ENCODE data around the gene DPP3. TPM values are rescaled to one million over a fixed set of nuclear protein-coding genes. Genes with fewer than 3 reads are reported as not detected.
"Not testable (repeated sequence)": the region's sequence is repeated elsewhere in the genome, so short reads cannot be mapped to it uniquely, and the experiment has no call there.

Gene DPP3
- total RNA-seq, 6 experiments from 2014 or later: 18.0 to 25.6 (median 22.0) TPM

DNA sequence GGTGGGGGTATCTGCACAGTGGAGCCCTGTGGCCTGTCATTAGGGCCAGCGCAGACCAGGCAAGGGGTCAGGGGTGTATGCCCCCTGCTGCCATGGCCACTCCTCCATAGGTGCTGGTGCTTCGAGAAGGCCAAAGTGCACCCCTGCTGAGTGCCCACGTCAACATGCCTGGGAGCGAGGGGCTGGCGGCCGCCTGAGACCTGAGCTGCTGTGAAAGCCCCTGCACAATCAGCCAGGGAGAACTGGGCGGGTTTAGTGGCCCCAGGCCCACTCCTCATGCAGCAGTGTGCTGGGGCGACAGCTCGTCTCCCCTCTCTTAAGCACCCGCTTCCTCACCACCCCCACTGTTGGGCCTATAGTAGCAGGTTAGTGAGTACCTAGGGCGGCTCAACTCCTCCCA, 51.6 kb downstream of the DPP3 start:
- intact Hi-C loops (cut with DNase I): no loop called here
- Histone ChIP-seq H3K4me3 (no peak overlapping the region), H3K4me1 (no peaks in the 10 kb centered on the region), H3K27me3 (no peaks in the 10 kb centered on the region), H3K9me3 (no peaks in the 10 kb centered on the region), H3K36me3 (peaks cover 0 to 4% (median 0%) of the 10 kb centered on the region in 4 donors), H3K27ac (no peak overlapping the region)
- TF ChIP-seq POLR2A (IDR thresholded peaks at IDR 0.05): no peak
- TF ChIP-seq, protein P1, sequence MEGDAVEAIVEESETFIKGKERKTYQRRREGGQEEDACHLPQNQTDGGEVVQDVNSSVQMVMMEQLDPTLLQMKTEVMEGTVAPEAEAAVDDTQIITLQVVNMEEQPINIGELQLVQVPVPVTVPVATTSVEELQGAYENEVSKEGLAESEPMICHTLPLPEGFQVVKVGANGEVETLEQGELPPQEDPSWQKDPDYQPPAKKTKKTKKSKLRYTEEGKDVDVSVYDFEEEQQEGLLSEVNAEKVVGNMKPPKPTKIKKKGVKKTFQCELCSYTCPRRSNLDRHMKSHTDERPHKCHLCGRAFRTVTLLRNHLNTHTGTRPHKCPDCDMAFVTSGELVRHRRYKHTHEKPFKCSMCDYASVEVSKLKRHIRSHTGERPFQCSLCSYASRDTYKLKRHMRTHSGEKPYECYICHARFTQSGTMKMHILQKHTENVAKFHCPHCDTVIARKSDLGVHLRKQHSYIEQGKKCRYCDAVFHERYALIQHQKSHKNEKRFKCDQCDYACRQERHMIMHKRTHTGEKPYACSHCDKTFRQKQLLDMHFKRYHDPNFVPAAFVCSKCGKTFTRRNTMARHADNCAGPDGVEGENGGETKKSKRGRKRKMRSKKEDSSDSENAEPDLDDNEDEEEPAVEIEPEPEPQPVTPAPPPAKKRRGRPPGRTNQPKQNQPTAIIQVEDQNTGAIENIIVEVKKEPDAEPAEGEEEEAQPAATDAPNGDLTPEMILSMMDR (IDR thresholded peaks at IDR 0.05): no peak
- ATAC-seq: peak in 1 of 4 donors; percentile 15
- no peak for DNase-seq
- no CpG with 5 or more reads among the region's 11 CpGs for WGBS (ENCODE audit: insufficient coverage, low coverage, low lambda C conversion rate, missing lambda C conversion rate)

DNA sequence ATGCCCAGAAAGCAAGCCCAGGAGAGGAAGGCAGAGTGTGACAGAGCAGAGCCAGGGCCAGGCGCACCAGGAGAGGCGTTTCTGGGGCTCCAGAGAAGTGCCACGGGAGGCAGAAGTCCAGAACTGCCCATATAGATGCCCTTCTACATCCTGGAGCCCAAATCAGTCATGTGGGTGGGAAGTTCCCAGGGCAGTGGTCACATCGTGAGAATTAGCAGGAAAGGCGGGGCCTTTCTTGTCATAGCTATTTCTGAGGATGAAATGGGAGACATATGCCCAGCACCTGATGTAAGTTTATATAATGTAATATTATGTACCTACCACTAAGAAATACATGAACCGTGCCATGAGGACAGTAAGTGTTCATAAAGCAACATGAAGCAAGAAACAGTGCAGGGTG, 52.5 kb downstream of the DPP3 start:
- Histone ChIP-seq H3K4me3 (no peak overlapping the region), H3K36me3 (peaks cover 0 to 4% (median 0%) of the 10 kb centered on the region in 4 donors), H3K27ac (no peak overlapping the region), H3K27me3 (no peaks in the 10 kb centered on the region), H3K9me3 (no peaks in the 10 kb centered on the region), H3K4me1 (no peaks in the 10 kb centered on the region)
- no peak for DNase-seq
- ATAC-seq: no peak
- 83% methylated on average over 6 of the region's 6 CpGs for WGBS (ENCODE audit: insufficient coverage, low coverage, low lambda C conversion rate, missing lambda C conversion rate)
- intact Hi-C loops (cut with DNase I): no loop called here
- TF ChIP-seq, protein P1 (IDR thresholded peaks at IDR 0.05): no peak
- no peak for TF ChIP-seq POLR2A (IDR thresholded peaks at IDR 0.05)

DNA sequence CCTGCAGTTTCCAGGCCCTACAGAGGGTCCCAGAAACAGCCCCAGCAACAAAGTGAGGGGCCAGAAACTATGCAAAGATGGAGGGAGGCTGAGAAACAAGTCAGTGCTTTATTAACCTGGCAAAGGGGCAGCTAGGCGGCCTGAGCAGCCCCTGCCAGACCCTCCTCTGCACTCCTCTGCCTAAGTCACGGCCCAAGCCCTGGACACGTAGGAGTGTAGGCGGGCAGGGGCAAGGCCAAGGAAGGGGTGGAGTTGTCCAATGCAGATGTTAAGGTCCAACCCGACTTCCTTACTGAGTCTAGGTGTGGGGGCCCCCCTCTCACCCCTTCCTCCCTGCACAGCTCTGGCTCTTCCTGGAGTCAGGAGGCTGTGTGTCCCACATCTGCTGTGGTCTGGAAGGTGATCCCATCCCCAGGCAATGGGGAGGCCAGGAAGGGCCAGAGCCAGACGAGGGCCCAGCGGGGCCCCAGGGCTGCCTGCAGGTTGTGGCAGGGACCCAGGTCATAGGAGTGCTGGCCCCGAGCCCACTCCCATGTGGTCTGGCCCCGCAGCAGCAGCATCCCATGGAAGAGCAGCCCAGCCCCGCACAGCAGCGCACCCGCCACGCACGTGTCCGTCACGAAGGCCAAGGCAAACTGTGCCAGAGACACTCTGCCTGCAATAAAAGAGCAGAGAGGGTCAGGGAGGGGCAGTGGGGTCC, 59.1 kb downstream of the DPP3 start:
- intact Hi-C loops (cut with DNase I): no loop called here
- no peaks in the 10 kb centered on the region for H3K9me3 ChIP-seq
- peaks cover 0 to 4% (median 0%) of the 10 kb centered on the region in 4 donors for H3K36me3 ChIP-seq
- H3K27me3 ChIP-seq: no peaks in the 10 kb centered on the region
- H3K4me3 ChIP-seq: no peak overlapping the region
- no peak for DNase-seq
- TF ChIP-seq POLR2A (IDR thresholded peaks at IDR 0.05): no peak
- TF ChIP-seq, protein P1 (IDR thresholded peaks at IDR 0.05): no peak
- H3K27ac ChIP-seq: no peak overlapping the region
- H3K4me1 ChIP-seq: peaks cover 0 to under 1% (median 0%) of the 10 kb centered on the region in 4 donors
- WGBS (ENCODE audit: insufficient coverage, low coverage, low lambda C conversion rate, missing lambda C conversion rate): 86% methylated on average over 5 of the region's 16 CpGs
- no peak for ATAC-seq

DNA sequence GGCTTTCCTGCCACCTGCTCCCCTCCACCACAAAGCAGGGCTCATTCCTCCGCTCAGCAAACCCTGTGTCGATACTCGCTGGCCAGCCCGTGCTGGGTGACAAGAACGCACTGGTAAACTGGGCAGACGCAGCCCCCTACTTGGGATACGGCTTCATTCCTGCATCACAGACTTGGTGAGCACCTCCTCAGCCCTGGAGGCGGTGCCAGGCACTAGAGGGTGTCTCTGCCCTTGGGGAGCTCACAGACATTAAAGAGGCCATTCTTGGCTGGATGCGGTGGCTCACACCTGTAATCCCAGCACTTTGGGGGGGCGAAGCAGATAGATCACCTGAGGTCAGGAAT, 59.6 kb downstream of the DPP3 start:
- Histone ChIP-seq H3K9me3 (no peaks in the 10 kb centered on the region), H3K4me3 (no peak overlapping the region), H3K4me1 (peaks cover 0 to 4% (median 0%) of the 10 kb centered on the region in 4 donors), H3K36me3 (peaks cover 0 to 4% (median 0%) of the 10 kb centered on the region in 4 donors), H3K27me3 (no peaks in the 10 kb centered on the region), H3K27ac (no peak overlapping the region)
- DNase-seq (no peak), ATAC-seq (no peak)
- no peak for TF ChIP-seq POLR2A (IDR thresholded peaks at IDR 0.05)
- TF ChIP-seq, protein P1 (IDR thresholded peaks at IDR 0.05): no peak
- intact Hi-C loops (cut with DNase I): no loop called here
- 90% methylated on average over 2 of the region's 10 CpGs for WGBS (ENCODE audit: insufficient coverage, low coverage, low lambda C conversion rate, missing lambda C conversion rate)

DNA sequence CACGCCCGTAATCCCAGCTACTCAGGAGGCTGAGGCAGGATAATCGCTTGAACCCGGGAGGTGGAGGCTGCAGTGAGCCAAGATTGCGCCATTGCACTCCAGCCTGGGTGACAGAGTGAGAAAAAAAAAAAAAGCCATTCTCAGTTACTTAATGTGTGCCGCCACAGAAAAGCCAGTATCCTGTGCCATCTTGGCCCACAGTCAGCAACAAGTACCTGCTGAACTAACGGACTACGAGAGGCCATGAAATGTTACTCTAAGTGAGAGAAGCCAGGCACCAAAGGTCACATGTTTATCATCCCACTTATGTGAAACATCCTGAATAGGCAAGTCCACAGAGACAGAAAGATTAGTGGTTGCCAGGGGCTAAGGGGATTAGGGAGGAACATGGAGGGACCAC, 60.4 kb downstream of the DPP3 start:
- H3K4me3 ChIP-seq; H3K36me3 ChIP-seq; H3K27me3 ChIP-seq; intact Hi-C loops (cut with DNase I); H3K4me1 ChIP-seq; H3K9me3 ChIP-seq; H3K27ac ChIP-seq: not testable (repeated sequence)
- DNase-seq: peak in 1 of 3 donors; percentile 65
- peak in 3 of 4 donors; percentile 47 to 76 (median 60) for ATAC-seq
- WGBS (ENCODE audit: insufficient coverage, low coverage, low lambda C conversion rate, missing lambda C conversion rate): 51% methylated on average over 8 of the region's 8 CpGs

Measured in right lobe of liver (tissue), 6 donors.